HPDE6-E6E7 (cell line): Measurements from ENCODE around the gene C22orf31.

Experiments
- DNase-seq: peaks from one replicate; pipeline ENCODE4 v3.0.0; 2011; ENCODE audit warnings: missing footprints; ENCODE audit errors: extremely low spot score

Gene C22orf31

GRCh38 chr22:29081517-29082236, 20.0 kb upstream of the C22orf31 start:
- no peak for DNase-seq

- DNase-seq: no peak
Observed at GRCh38 chr22:29080106-29080975, 18.7 kb upstream of the C22orf31 start.

DNA sequence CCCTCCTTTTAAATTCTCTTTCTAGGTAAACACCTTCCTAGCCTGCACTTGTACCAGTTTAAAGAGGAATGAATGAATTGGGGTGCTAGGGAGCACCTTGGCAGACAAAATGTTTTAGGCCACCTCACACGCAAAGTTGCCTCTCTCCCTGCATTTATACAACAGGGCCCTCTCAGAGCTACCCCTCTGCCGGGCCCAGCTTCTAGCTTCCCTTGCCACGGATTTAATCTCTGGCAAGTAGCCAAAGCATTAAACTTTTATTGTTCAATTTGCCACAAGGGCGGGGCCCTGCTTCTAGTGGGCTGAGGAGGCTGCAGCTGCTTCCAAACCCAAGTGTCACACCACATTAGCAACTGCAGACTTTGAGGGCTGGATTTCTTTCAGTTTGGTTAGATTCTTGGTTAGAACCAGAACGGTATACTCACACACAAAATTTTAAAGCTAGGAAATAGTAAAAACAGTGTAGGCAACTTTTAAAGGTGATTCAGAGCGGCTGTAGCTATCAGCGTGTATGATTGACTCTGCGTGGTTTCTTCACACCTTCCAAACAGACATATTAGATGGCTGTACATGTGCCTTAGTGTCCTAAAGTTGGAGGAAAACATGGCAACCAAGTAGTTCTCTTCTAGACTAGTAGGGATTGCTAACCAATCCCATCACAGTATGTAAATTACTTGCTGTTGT, 17.7 kb upstream of the C22orf31 start:
- no peak for DNase-seq

DNA sequence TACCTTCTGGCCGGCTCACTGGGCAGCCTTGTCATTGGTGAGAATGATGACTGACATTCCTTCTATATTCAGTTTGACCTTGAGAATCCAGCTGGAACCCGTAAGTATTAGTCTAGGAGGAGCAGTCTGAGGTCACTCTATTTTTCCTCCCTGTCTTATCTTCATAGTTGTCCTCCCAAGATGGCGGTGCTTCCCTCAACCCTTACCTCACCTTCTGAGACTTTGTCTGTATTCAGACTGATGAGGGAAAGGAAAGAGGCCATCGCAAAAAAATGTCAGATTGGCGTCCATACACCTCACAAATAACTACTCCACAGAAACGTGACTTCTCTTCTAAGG, 17.2 kb upstream of the C22orf31 start:
- DNase-seq: no peak

DNA sequence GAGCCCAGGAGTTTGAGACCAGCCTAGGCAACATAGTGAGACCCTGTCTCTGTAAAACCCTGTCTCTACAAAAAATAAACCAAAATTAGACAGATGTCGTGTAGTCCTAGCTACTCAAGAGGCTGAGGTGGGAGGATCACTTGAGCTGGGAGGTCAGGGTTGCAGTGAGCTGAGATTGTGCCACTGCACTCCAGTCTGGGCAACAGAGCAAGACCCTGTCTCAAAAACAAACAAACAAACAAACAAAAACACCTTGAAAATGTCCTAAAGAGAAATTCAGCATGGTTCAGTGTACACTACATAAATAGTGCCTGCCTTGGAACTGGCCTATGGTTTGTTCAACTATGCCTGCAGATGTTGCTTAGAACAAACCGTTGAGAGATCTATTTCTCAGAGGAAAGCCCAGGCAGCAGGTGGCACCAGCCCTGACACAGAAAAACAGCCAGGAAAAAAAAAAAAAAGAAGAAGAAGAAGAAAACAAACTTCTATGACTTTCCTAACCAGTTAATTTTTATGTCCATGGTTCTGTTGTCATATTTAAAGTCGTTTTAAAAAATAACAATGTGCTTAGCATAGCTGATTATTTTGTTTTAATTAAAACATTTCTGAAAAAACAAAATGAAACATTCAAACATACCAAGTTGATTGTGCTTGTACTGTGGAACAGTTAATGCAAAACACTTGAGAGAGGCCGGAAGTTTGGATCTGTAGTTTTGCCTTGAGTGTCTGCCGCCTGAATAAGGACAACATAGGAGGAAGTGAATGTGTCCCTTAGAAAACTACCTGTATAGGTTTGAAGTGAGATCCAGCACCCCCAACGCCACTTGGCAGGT, 16.6 kb upstream of the C22orf31 start:
- no peak for DNase-seq

- no peak for DNase-seq
Observed at GRCh38 chr22:29074276-29074772, 12.7 kb upstream of the C22orf31 start.

DNA sequence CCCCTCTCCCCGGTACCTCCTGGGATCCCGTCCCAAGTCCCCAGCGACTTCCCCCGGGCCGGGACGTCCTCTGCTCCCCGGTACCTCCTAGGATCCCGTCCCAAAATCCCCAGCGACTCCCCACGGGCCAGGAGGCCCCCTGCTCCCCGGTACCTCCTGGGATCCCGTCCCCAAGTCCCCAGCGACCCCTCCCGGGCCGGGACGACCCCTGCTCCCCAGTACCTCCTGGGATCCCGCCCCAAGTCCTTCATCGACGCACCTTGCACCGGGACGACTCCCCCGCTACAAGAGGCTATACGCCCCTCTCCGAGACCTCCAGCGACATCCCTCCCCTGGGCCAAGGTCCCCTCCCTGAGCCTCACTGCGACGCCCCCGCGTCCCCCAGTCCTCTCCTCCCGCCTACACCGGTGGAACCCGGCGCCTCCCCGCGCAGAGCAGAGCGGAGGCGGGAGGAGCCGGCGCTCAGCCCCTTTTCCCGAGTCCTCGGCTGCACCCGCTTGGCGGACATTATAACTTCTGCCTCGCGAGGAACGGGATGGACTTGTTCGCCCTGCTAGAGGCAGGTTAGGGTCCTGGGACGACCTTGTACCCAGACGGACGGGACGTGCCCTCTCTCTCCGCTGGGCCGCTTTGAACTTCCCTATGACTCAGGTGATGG, 12.1 kb upstream of the C22orf31 start:
- DNase-seq: peak; percentile 34

DNA sequence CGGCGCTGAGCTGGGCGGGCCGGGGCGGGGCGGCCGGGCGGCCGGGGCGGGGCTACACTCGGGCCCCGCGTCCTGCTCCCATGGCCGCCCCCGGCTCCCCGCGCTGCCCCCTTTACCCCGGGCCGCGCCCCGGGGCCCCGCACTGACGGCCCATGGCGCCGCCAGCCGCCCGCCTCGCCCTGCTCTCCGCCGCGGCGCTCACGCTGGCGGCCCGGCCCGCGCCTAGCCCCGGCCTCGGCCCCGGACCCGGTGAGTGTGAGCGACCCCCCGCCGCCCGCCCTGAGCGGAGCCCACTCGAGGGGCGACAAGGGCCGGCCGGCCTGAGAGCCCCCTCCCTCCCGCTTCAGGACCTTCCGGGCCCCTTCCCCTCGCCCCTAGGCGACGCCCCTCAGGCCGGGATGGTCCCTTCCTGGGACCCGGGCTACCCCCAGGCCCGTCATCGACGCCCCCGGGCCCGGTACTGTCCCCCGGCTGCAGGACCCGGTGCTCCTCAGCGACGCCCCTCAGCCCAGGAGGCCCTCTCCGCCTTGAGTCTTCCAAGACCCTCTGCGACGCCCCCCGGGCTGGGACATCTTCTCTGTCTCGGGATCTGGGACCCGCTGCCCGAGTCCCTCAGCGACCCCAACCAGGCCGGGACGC, 11.5 kb upstream of the C22orf31 start, which contains the start of gene KREMEN1:
TSS of gene KREMEN1 (plus strand) at position 57 of the 639 bp plus-strand sequence. CDS start at position 153, 96 bp downstream.
- DNase-seq: no peak

GRCh38 chr22:29072193-29072978, 10.8 kb upstream of the C22orf31 start:
- DNase-seq: peak; percentile 92

- DNase-seq: peak; percentile 81
Observed at GRCh38 chr22:29071261-29072045, 9.8 kb upstream of the C22orf31 start.

- DNase-seq: no peak
Observed at GRCh38 chr22:29070490-29070889, 8.9 kb upstream of the C22orf31 start.

- DNase-seq: no peak
Observed at GRCh38 chr22:29069463-29069862, 7.8 kb upstream of the C22orf31 start.

GRCh38 chr22:29065468-29066190, 4.0 kb upstream of the C22orf31 start:
- no peak for DNase-seq

DNA sequence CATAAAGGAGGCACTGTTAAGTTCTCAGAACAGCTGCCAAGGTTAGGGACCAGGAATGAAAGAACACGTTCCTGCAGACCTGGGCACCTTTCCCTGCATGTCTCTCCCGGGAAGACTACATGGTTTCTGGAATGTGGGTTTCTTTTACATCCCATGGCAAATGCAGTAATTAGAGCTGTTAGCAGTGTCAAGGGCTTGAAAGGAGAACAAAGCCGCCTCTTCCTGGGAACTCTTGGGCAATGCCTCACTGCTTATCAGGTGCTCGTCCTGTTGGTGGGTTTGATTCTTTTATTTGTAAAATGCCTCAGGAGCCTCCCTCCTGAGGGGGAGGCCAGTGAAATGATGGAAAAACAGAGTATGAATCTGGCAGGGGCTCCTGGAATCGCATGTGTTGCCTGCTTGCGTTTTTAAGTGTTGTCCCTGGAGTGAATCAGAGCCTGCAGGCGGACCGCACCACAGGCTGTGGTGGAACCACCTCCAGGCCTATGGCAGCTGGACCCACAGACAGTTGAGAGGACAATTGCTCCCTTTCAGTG, 723 bp upstream of the C22orf31 start:
- no peak for DNase-seq

GRCh38 chr22:29060931-29061330, 700 bp downstream of the C22orf31 start:
- DNase-seq: no peak

GRCh38 chr22:29060251-29060869, 1.3 kb downstream of the C22orf31 start:
- no peak for DNase-seq

- DNase-seq: no peak
Observed at GRCh38 chr22:29056472-29056871, 5.2 kb downstream of the C22orf31 start.
